Heart left ventricle (tissue), 13 donors: ENCODE data around the gene PCGF2.

Source experiments
- POLR2A ChIP-seq, 2 donors: fragments of 450-650 bp; IDR thresholded peaks; one replicate each; pipeline ENCODE4 v1.6.1; 2017; ENCODE audit warnings: antibody characterized with exemption in 2 of 2, mild to moderate bottlenecking in 2 of 2, moderate library complexity in 2 of 2
- TF ChIP-seq, protein P1 (sequence below), 12 donors: fragments of 200-600 bp; sonication (generic) in 4 of 12; IDR thresholded peaks; one replicate each; pipeline versions ENCODE4 v1.5.0 to v1.8.0; 2018 to 2022; ENCODE audit warnings: antibody characterized with exemption in 12 of 12, mild to moderate bottlenecking in 5 of 12
- donor health status: ischemic (EF 13 %, LVEDD 7.1; RV severe dilation, severe dysfunction).
- donor health status: DM: no; HTN: yes; CAD: no.
- donor health status: DM: no; HTN: no; CAD: no.
- donor health status: ischemic (EF 25% LVEDD 6.9; RV normal size, moderate dysfunction).
- donor health status: ischemic (EF 25% LVEDD 5.7; RV mildly dilated, moderate dysfunction).
- donor health status: ischemic (EF 35%, LVEDD 5.7; RV mildly dilated, moderate dysfunction).
- donor health status: nonischemic (EF 11% LVEDD 7.7; RV severe dilation, severe dysfunction).
- donor health status: DM: yes; HTN: yes; CAD: no.
- donor health status: PGD.
- donor health status: ischemic (EF 29% LVEDD 5.4; RV normal size, mild dysfunction).
- donor health status: nonischemic (EF 23%, LVEDD 6.1; RV moderate dilation, normal function).

DNA sequence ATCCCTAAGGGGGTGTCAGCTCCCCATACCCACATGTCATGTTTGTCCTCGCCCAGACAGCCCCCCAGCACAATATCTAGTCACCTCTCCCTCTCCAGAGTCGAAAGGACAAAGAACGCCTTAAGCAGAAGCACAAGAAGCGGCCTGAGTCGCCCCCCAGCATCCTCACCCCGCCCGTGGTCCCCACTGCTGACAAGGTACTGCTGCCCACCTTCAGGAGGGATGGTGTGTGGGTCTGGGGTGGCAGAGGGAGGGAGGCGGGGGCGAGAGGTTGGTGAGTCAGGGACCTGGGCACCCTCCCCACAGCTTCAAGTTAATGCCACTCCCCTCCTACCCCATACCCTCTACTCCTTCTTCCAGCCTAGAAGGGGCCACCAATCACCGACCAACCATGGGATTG is 35.5 kb downstream of the PCGF2 start:
- no peak for TF ChIP-seq POLR2A (IDR thresholded peaks at IDR 0.05)
- TF ChIP-seq, protein P1, sequence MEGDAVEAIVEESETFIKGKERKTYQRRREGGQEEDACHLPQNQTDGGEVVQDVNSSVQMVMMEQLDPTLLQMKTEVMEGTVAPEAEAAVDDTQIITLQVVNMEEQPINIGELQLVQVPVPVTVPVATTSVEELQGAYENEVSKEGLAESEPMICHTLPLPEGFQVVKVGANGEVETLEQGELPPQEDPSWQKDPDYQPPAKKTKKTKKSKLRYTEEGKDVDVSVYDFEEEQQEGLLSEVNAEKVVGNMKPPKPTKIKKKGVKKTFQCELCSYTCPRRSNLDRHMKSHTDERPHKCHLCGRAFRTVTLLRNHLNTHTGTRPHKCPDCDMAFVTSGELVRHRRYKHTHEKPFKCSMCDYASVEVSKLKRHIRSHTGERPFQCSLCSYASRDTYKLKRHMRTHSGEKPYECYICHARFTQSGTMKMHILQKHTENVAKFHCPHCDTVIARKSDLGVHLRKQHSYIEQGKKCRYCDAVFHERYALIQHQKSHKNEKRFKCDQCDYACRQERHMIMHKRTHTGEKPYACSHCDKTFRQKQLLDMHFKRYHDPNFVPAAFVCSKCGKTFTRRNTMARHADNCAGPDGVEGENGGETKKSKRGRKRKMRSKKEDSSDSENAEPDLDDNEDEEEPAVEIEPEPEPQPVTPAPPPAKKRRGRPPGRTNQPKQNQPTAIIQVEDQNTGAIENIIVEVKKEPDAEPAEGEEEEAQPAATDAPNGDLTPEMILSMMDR (IDR thresholded peaks at IDR 0.05) = no peak
